ENCODE data around the gene MRPL42. TPM values are rescaled to one million over a fixed set of nuclear protein-coding genes. Genes with fewer than 3 reads are reported as not detected.

Gene MRPL42
- total RNA-seq (ENCODE audit: low replicate concordance): 157 and 287 TPM in 2 replicates

DNA sequence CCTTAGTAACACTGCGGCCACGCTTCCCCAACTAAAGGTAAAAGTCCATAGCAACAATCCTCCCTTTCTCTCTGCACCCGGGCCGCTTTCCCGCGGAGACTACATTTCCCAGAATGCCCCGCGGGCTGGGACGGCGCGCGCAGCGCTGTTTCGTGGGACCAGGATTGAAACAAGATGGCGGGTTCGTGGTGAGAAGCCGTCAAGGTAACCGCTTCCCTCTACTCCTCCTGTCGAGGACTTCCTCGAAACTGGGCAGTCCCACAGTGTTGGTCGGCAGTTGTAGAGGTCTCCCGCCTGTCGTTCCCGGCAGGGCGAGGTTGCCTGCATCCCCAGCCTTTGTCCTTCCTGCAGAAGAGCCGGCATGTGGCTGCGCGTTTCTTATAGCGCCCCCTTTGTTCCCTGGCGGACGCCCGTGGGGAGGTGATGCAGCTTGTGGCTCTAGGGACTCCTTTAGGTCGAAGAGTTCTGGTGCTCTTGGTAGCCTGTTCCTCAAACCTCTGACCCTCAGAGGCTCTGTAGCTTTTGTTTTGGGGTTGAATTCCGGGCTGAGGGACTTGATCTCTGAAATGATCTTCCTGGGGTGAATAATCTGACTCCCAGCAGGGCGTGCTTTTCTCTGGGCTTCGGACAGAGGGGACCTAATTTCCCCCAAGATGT lies at the start of gene MRPL42:
Gene MRPL42 (plus strand): TSS at position 164 of the 657 bp plus-strand sequence. CDS start 1,772 bp downstream, outside the sequence.
- H3K27me3 ChIP-seq: no peaks in the 10 kb centered on the region
- H3K36me3 ChIP-seq: peaks cover 13% of the 10 kb centered on the region
- Mint-ChIP-seq H3K36me3 (peaks cover 9% of the 10 kb centered on the region), H3K27me3 (ENCODE audit: insufficient read depth, low read depth) (peaks cover 11% of the 10 kb centered on the region), H3K27ac (peak within 1 kb of the TSS; percentile 100), H3K4me1 (peaks cover 20% of the 10 kb centered on the region), H3K9me3 (no peaks in the 10 kb centered on the region), H3K4me3 (peak within 1 kb of the TSS; percentile 99)
- peaks cover 19% of the 10 kb centered on the region for H3K4me1 ChIP-seq
- H3K9me3 ChIP-seq (ENCODE audit: low read depth): no peaks in the 10 kb centered on the region
- peaks cover 43% of the 10 kb centered on the region for H4K20me1 ChIP-seq (ENCODE audit: low read depth)
- peak within 1 kb of the TSS; percentile 92 for H3K4me3 ChIP-seq
- peak within 1 kb of the TSS; percentile 94 for H3K9ac ChIP-seq
- H2AFZ ChIP-seq (replicated peaks): peak within 1 kb of the TSS; percentile 99
- H3K79me2 ChIP-seq (ENCODE audit: low read depth): peaks cover 52% of the 10 kb centered on the region
- peak; percentile 94 for DNase-seq (ENCODE audit: low spot score)
- TF ChIP-seq, protein P1, sequence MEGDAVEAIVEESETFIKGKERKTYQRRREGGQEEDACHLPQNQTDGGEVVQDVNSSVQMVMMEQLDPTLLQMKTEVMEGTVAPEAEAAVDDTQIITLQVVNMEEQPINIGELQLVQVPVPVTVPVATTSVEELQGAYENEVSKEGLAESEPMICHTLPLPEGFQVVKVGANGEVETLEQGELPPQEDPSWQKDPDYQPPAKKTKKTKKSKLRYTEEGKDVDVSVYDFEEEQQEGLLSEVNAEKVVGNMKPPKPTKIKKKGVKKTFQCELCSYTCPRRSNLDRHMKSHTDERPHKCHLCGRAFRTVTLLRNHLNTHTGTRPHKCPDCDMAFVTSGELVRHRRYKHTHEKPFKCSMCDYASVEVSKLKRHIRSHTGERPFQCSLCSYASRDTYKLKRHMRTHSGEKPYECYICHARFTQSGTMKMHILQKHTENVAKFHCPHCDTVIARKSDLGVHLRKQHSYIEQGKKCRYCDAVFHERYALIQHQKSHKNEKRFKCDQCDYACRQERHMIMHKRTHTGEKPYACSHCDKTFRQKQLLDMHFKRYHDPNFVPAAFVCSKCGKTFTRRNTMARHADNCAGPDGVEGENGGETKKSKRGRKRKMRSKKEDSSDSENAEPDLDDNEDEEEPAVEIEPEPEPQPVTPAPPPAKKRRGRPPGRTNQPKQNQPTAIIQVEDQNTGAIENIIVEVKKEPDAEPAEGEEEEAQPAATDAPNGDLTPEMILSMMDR (IDR thresholded peaks at IDR 0.05): peak; percentile 71
- no peak for TF ChIP-seq EZH2phosphoT487 (IDR thresholded peaks at IDR 0.05)
- H3K4me2 ChIP-seq: peak within 1 kb of the TSS; percentile 95
- H3K27ac ChIP-seq: peak within 1 kb of the TSS; percentile 98
- H3F3A ChIP-seq (ENCODE audit: low read depth): peaks cover 7% of the 10 kb centered on the region

DNA sequence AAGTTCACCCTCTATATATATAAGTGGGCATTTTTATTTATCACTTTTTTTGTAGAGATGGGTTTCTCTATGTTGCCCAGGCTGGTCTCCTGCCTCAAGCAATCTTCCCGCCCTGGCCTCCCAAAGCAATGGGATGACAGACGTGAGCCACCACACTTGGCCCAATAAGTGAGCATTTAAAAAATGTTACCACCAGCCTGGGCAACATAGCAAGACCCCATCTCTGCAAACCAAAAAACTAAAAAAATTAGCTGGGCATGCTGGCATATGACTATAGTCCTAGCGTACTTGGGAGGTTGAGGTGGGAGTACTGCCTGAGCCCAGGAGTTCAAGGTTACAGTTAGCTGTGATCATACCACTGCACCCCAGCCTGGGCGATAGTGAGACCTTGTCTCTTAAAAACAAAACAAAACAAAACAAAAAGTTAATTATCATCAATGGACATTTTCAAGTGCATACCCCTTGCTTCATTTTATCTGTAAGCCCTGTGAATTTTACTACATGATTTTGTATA lies 49.3 kb upstream of the MRPL42 start:
- H3K4me3 ChIP-seq: no peak overlapping the region
- H3K9me3 ChIP-seq (ENCODE audit: low read depth): no peaks in the 10 kb centered on the region
- peaks cover 7% of the 10 kb centered on the region for H3K4me1 ChIP-seq
- no peak overlapping the region for H3K9ac ChIP-seq
- Mint-ChIP-seq H3K4me3 (no peak overlapping the region), H3K4me1 (peaks cover 7% of the 10 kb centered on the region), H3K36me3 (peaks cover 8% of the 10 kb centered on the region), H3K27ac (no peak overlapping the region), H3K9me3 (peaks cover 2% of the 10 kb centered on the region), H3K27me3 (ENCODE audit: insufficient read depth, low read depth) (no peaks in the 10 kb centered on the region)
- no peak overlapping the region for H3K4me2 ChIP-seq
- no peak overlapping the region for H3K27ac ChIP-seq
- no peaks in the 10 kb centered on the region for H3K27me3 ChIP-seq
- H2AFZ ChIP-seq (replicated peaks): no peak overlapping the region
- H3F3A ChIP-seq (ENCODE audit: low read depth): no peaks in the 10 kb centered on the region
- TF ChIP-seq, protein P1 (IDR thresholded peaks at IDR 0.05): no peak
- TF ChIP-seq EZH2 (IDR thresholded peaks at IDR 0.05): no peak
- no peak for TF ChIP-seq EZH2phosphoT487 (IDR thresholded peaks at IDR 0.05)
- H4K20me1 ChIP-seq (ENCODE audit: low read depth): peaks cover 80% of the 10 kb centered on the region
- H3K36me3 ChIP-seq: no peaks in the 10 kb centered on the region
- H3K79me2 ChIP-seq (ENCODE audit: low read depth): peaks cover 100% of the 10 kb centered on the region
- no peak for DNase-seq (ENCODE audit: low spot score)

DNA sequence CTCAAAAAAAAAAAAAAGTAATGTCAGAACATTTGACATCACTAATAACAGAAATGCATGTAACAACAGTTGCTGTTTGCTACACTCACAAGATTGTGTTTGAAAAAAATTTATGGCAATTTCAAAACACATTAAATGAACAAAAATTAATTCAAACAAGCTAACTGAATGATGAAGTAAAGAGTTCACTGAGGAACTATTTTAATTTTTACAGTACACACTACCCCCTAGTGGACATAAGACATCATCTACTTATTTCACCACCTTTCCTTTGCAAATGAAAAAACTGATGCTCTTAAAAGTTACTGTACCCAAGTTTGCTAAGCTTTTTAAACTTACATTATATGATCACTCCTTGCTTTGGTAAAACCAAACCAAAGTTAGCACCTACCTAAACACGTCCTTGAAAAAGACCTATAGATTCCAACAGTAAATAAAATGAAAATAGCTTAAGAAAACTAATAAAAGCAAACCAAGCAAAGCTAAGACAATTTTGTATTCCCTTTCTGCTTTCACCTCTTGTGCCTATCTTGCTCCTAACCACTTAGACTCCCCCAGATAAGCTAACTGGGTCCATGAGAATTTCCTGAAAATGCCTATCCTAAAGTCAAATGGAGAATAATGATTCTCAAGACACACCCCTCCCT lies 47.8 kb upstream of the MRPL42 start:
- Mint-ChIP-seq H3K36me3 (peaks cover 3% of the 10 kb centered on the region), H3K27ac (no peak overlapping the region), H3K4me1 (peaks cover 14% of the 10 kb centered on the region), H3K9me3 (peaks cover under 1% of the 10 kb centered on the region), H3K27me3 (ENCODE audit: insufficient read depth, low read depth) (no peaks in the 10 kb centered on the region), H3K4me3 (no peak overlapping the region)
- Histone ChIP-seq H3K9ac (no peak overlapping the region), H3K4me3 (no peak overlapping the region), H3K36me3 (no peaks in the 10 kb centered on the region), H3F3A (ENCODE audit: low read depth) (no peaks in the 10 kb centered on the region), H3K9me3 (ENCODE audit: low read depth) (no peaks in the 10 kb centered on the region), H3K27me3 (no peaks in the 10 kb centered on the region), H3K79me2 (ENCODE audit: low read depth) (peaks cover 100% of the 10 kb centered on the region), H4K20me1 (ENCODE audit: low read depth) (peaks cover 87% of the 10 kb centered on the region), H3K4me2 (no peak overlapping the region), H3K4me1 (peaks cover 22% of the 10 kb centered on the region), H2AFZ (replicated peaks) (no peak overlapping the region), H3K27ac (peak overlapping the region; percentile 21)
- TF ChIP-seq EZH2phosphoT487 (IDR thresholded peaks at IDR 0.05): no peak
- no peak for TF ChIP-seq EZH2 (IDR thresholded peaks at IDR 0.05)
- TF ChIP-seq, protein P1 (IDR thresholded peaks at IDR 0.05): peak; percentile 73
- DNase-seq (ENCODE audit: low spot score): peak; percentile 42

Data from neural progenitor cell (in vitro differentiated cells).